NCI-H1048 (cell line): ENCODE results near the gene CDHR1.
"Not testable (repeated sequence)": the region's sequence is repeated elsewhere in the genome, so short reads cannot be mapped to it uniquely, and the experiment has no call there.

ENCODE experiments used
- DNase-seq: peaks from one replicate; lab custom pipeline; 2025; lab: John Stamatoyannopoulos, UW

The CDHR1 gene

GRCh38 chr10:84175436-84175835 is 18.9 kb upstream of the CDHR1 start:
- DNase-seq, result no peak

GRCh38 chr10:84176351-84176750 is 18.0 kb upstream of the CDHR1 start:
- no peak for DNase-seq

- DNase-seq, result no peak
Observed at GRCh38 chr10:84176836-84177474, 17.4 kb upstream of the CDHR1 start.

- DNase-seq, result no peak
Observed at GRCh38 chr10:84177541-84178141, 16.7 kb upstream of the CDHR1 start.

GRCh38 chr10:84178160-84178609 is 16.2 kb upstream of the CDHR1 start:
- DNase-seq, result no peak

- DNase-seq, result no peak
Observed at GRCh38 chr10:84179059-84179710, 15.2 kb upstream of the CDHR1 start.

GRCh38 chr10:84180386-84180785 is 14.0 kb upstream of the CDHR1 start:
- not testable (repeated sequence) for DNase-seq

GRCh38 chr10:84181631-84182030 is 12.7 kb upstream of the CDHR1 start:
- no peak for DNase-seq

- no peak for DNase-seq
Observed at GRCh38 chr10:84184517-84184916, 9.8 kb upstream of the CDHR1 start.

GRCh38 chr10:84185526-84186175 is 8.7 kb upstream of the CDHR1 start:
- no peak for DNase-seq

GRCh38 chr10:84188815-84189214 is 5.5 kb upstream of the CDHR1 start:
- DNase-seq, result no peak

GRCh38 chr10:84190621-84191020 is 3.7 kb upstream of the CDHR1 start:
- no peak for DNase-seq

GRCh38 chr10:84191106-84191505 is 3.2 kb upstream of the CDHR1 start:
- no peak for DNase-seq

GRCh38 chr10:84193327-84193726 is 1.0 kb upstream of the CDHR1 start:
- DNase-seq, result no peak

GRCh38 chr10:84193846-84194423 is 402 bp upstream of the CDHR1 start:
- no peak for DNase-seq

- no peak for DNase-seq
Observed at GRCh38 chr10:84195044-84195830, 900 bp downstream of the CDHR1 start.

GRCh38 chr10:84196083-84196482 is 1.7 kb downstream of the CDHR1 start:
- DNase-seq, result no peak

- DNase-seq, result no peak
Observed at GRCh38 chr10:84196941-84197340, 2.6 kb downstream of the CDHR1 start.

- DNase-seq, result no peak
Observed at GRCh38 chr10:84197643-84198042, 3.3 kb downstream of the CDHR1 start.

GRCh38 chr10:84198206-84198915 is 4.0 kb downstream of the CDHR1 start:
- no peak for DNase-seq
